ENCODE data around the gene SERPINI1.

SERPINI1 gene

GRCh38 chr3:167854846-167855245 lies 119.3 kb downstream of the SERPINI1 start:
- H3K4me3 ChIP-seq = no peak overlapping the region
- no peak for DNase-seq (ENCODE audit: low spot score)
- H3K27ac ChIP-seq = no peak overlapping the region
- TF ChIP-seq, protein P1, sequence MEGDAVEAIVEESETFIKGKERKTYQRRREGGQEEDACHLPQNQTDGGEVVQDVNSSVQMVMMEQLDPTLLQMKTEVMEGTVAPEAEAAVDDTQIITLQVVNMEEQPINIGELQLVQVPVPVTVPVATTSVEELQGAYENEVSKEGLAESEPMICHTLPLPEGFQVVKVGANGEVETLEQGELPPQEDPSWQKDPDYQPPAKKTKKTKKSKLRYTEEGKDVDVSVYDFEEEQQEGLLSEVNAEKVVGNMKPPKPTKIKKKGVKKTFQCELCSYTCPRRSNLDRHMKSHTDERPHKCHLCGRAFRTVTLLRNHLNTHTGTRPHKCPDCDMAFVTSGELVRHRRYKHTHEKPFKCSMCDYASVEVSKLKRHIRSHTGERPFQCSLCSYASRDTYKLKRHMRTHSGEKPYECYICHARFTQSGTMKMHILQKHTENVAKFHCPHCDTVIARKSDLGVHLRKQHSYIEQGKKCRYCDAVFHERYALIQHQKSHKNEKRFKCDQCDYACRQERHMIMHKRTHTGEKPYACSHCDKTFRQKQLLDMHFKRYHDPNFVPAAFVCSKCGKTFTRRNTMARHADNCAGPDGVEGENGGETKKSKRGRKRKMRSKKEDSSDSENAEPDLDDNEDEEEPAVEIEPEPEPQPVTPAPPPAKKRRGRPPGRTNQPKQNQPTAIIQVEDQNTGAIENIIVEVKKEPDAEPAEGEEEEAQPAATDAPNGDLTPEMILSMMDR (IDR thresholded peaks at IDR 0.05) = no peak

DNA sequence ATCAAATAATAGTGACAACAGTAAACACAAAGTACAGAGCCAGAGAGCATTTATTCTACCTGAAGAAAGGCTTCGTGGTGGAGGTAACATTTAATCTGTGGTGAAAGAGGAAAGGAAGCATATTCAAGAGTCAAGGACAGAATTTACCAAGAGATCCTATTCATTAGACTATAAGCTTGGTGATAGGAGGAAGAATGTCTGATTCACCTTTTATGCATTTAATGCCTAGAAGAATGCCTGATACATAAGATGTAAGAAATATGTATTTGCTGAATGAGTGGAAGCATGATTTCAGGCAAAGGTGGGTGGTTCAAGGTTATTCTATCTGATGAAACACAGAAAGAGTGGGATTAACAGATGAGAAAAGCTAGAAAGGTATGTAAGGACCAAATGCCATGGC lies 119.8 kb downstream of the SERPINI1 start:
- DNase-seq (ENCODE audit: low spot score) = no peak
- TF ChIP-seq, protein P1 (IDR thresholded peaks at IDR 0.05) = no peak
- Histone ChIP-seq H3K4me3 (no peak overlapping the region), H3K27ac (no peak overlapping the region)

DNA sequence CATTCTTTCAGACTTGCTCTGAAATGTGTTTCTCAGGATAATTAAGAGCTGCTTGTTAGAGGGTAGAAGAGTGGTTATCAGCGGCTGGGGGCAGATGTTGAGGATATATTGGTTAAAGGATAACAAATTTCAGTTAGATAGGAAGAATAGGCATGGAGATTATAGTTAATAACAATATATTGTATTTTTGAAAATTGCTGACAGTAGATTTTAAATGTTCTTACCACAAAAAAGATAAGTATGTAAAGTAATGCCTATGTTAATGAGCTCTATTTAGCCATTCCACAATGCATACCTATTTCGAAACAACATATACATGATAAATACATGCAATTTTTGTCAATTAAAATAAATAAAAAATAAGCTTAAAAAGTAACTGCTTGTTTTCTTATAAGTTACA lies 123.3 kb downstream of the SERPINI1 start:
- H3K4me3 ChIP-seq = no peak overlapping the region
- DNase-seq (ENCODE audit: low spot score) = no peak
- no peak overlapping the region for H3K27ac ChIP-seq
- TF ChIP-seq, protein P1 (IDR thresholded peaks at IDR 0.05) = no peak

DNA sequence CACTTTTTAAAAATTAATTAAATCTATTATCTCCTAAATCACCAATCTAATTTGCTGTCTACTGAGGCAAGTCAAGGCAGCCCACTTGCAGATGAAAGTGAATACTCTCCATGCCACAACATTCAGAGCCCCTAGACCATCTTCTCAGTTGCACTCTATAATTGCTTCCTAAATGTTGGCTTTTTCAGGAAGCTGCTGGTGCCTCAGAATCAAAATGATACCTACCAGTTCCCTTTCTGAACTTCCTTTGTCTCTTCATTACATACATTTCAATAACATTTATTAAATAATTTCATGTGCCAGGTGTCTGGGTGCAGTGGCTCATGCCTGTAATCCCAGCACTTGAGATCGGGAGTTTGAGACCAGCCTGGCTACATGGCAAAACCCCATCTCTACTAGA lies 124.1 kb downstream of the SERPINI1 start:
- TF ChIP-seq, protein P1 (IDR thresholded peaks at IDR 0.05) = no peak
- Histone ChIP-seq H3K4me3 (no peak overlapping the region), H3K27ac (no peak overlapping the region)
- DNase-seq (ENCODE audit: low spot score) = no peak

- no peak for DNase-seq (ENCODE audit: low spot score)
- Histone ChIP-seq H3K4me3 (no peak overlapping the region), H3K27ac (no peak overlapping the region)
- TF ChIP-seq, protein P1 (IDR thresholded peaks at IDR 0.05) = no peak
Observed at GRCh38 chr3:167861649-167862048, 126.1 kb downstream of the SERPINI1 start.

GRCh38 chr3:167862104-167862730 lies 126.7 kb downstream of the SERPINI1 start:
- TF ChIP-seq, protein P1 (IDR thresholded peaks at IDR 0.05) = no peak
- H3K4me3 ChIP-seq = no peak overlapping the region
- no peak overlapping the region for H3K27ac ChIP-seq
- DNase-seq (ENCODE audit: low spot score) = no peak

DNA sequence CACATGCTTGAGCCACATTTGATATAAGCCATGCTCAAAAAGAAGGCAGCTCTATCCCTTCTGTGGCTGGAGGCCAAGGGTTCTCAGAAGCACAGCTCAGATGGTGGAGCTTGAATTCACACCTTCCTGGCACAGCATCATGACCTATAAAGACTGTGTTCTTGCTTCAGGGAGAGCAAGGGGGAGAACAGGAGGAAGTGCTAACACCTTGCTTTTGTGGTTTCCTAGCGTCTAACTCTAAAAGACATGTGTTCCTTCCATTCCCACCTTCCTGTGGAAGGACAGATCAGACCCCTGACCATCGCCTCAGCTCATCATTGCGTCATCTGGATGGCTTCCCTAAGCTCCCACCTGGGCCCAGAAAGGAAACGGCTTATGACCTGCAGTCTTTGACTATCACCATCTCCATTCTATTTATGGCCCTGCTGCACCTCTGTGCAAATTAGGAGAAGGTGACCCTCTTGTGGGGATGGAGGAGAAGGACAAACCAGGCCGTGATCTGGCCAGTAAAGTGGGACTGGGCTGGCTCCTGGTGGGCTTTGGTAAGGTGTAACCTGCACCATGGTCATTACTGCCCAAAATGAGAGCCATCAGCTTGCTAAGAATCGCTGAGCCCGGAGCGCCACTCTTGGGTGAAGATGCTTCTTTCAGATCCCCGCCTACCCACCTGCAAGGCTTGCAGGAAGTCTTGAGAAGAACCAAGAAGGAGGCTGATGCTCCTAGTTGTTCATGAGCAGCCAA lies 128.5 kb downstream of the SERPINI1 start:
- no peak overlapping the region for H3K4me3 ChIP-seq

More for the DNA sequence above, 128.5 kb downstream of the SERPINI1 start:
- DNase-seq (ENCODE audit: low spot score) = no peak
- H3K27ac ChIP-seq = peak overlapping the region; percentile 63 to 65
- TF ChIP-seq, protein P1 (IDR thresholded peaks at IDR 0.05) = no peak

Measured in coronary artery (tissue), 2 donors.